HCT116 (cell line): ENCODE data around the gene TMPRSS13. TPM values are rescaled to one million over a fixed set of nuclear protein-coding genes. Genes with fewer than 3 reads are reported as not detected.

Experiments
- ATAC-seq: fragments of 200-7000 bp; cut with Tn5 transposase; 2 replicates; pipeline ENCODE4 v1.9.1; 2020; ENCODE audit warnings: mild to moderate bottlenecking, moderate library complexity
- BruUV-seq: library from RNA; stranded (reverse); fragments of 400-500 nt; replicated peaks from 2 replicates; lab custom pipeline; 2021; lab: Mats Ljungman, UMichigan
- CTCF ChIA-PET: fragments of 300-600 bp; sonication (Branson Sonifier 250); formaldehyde crosslinking; loops from one replicate; lab custom pipeline; 2021; ENCODE audit warnings: antibody characterized with exemption; lab: Charles Lee
- POLR2A ChIA-PET: fragments of 300-600, 350-600 bp; sonication (Branson Sonifier 250); formaldehyde crosslinking; loops from one replicate; lab custom pipeline; 2021; ENCODE audit warnings: antibody characterized with exemption; lab: Charles Lee
- RAD21 ChIA-PET, 2 experiments: fragments of 300-600 bp; sonication (Branson Sonifier 250); formaldehyde crosslinking; loops; one replicate each; lab custom pipeline; 2023; ENCODE audit warnings: low total read pairs in 2 of 2; ENCODE audit not compliant: uncharacterized antibody in 2 of 2, unreplicated experiment in 2 of 2, low non-redundant PET in 1 of 2; lab: Charles Lee
- DNase-seq: peaks from one replicate; pipeline ENCODE4 v3.0.0-alpha.2; 2010; ENCODE audit warnings: low read depth, low spot score
- H2AFZ ChIP-seq: fragments of 200-600 bp; shearing (Covaris generic), sonication (generic); 2 replicates; pipeline ENCODE4 v1.6.1; 2017; ENCODE audit warnings: low read depth, mixed run types, mixed read lengths, antibody characterized with exemption, low read length; ENCODE audit not compliant: poor library complexity, severe bottlenecking
- H3K27ac ChIP-seq: 2 replicates; pipeline ENCODE4 v1.5.1; 2012; ENCODE audit warnings: low read depth, low read length
- H3K27me3 ChIP-seq: fragments of 200-600 bp; sonication (generic); 2 replicates; pipeline ENCODE4 v1.6.1; 2016; ENCODE audit warnings: mixed run types, low read length, mixed read lengths; ENCODE audit not compliant: insufficient read depth
- H3K36me3 ChIP-seq, 2 experiments: fragments of 200-500 bp in 1 of 2; fragments of 200-600 bp in 1 of 2; sonication (Bioruptor generic) in 1 of 2; sonication (generic) in 1 of 2; 2 replicates each; pipeline versions ENCODE4 v1.5.1 to v1.6.1; 2014 to 2016; ENCODE audit warnings: low read length in 2 of 2, inconsistent platforms in 1 of 2, mixed read lengths in 1 of 2, mixed run types in 1 of 2; ENCODE audit not compliant: insufficient read depth in 2 of 2, control insufficient read depth in 1 of 2
- H3K4me1 ChIP-seq, 2 experiments: fragments of 200-600 bp in 1 of 2; sonication (generic) in 1 of 2; 2 replicates each; pipeline versions ENCODE4 v1.5.1 to v1.6.1; 2012 to 2017; ENCODE audit warnings: low read length in 2 of 2, inconsistent platforms in 1 of 2, mild to moderate bottlenecking in 1 of 2, mixed read lengths in 1 of 2, mixed run types in 1 of 2, moderate library complexity in 1 of 2; ENCODE audit not compliant: insufficient read depth in 2 of 2, control insufficient read depth in 1 of 2
- H3K4me2 ChIP-seq: fragments of 200-600 bp; sonication (generic); 2 replicates; pipeline ENCODE4 v1.6.1; 2017; ENCODE audit warnings: mixed run types, low read length, mixed read lengths
- H3K4me3 ChIP-seq, 2 experiments: fragments of 200-600 bp in 1 of 2; sonication (generic) in 1 of 2; replicated peaks in 1 of 2; 2 replicates each; pipeline ENCODE4 v1.5.1; 2011 to 2016; ENCODE audit warnings: low read length in 2 of 2, control low read depth in 1 of 2, low read depth in 1 of 2, mild to moderate bottlenecking in 1 of 2, mixed read lengths in 1 of 2, mixed run types in 1 of 2
- H3K79me2 ChIP-seq: fragments of 200-600 bp; sonication (generic); 2 replicates; pipeline ENCODE4 v1.6.1; 2017; ENCODE audit warnings: mild to moderate bottlenecking, mixed run types, low read length, moderate library complexity, mixed read lengths; ENCODE audit not compliant: insufficient read depth
- H3K9ac ChIP-seq: fragments of 200-600 bp; sonication (generic); 2 replicates; pipeline ENCODE4 v1.6.1; 2016; ENCODE audit warnings: low read length, mixed read lengths
- H3K9me2 ChIP-seq: fragments of 200-600 bp; sonication (generic), shearing (Covaris generic); 2 replicates; pipeline ENCODE4 v1.6.1; 2017; ENCODE audit warnings: mixed run types, mild to moderate bottlenecking, moderate library complexity; ENCODE audit not compliant: insufficient read depth
- H3K9me3 ChIP-seq, 2 experiments: fragments of 200-500 bp in 1 of 2; fragments of 200-600 bp in 1 of 2; sonication (Bioruptor generic) in 1 of 2; sonication (generic) in 1 of 2; 2 replicates each; pipeline ENCODE4 v1.6.1; 2014 to 2017; ENCODE audit warnings: low read length in 2 of 2, mixed read lengths in 2 of 2, inconsistent platforms in 1 of 2, low read depth in 1 of 2, mild to moderate bottlenecking in 1 of 2, mixed run types in 1 of 2, moderate library complexity in 1 of 2; ENCODE audit not compliant: control insufficient read depth in 1 of 2, insufficient read depth in 1 of 2
- H4K20me1 ChIP-seq: fragments of 200-600 bp; sonication (generic), shearing (Covaris generic); 2 replicates; pipeline ENCODE4 v1.6.1; 2017; ENCODE audit warnings: mixed run types, mild to moderate bottlenecking, moderate library complexity; ENCODE audit not compliant: insufficient read depth
- CBX3 ChIP-seq: IDR thresholded peaks from 2 replicates; pipeline ENCODE4 v1.6.1; 2012; ENCODE audit warnings: low read depth
- EZH2 ChIP-seq: fragments of 200-600 bp; sonication (generic); IDR thresholded peaks from 2 replicates; pipeline ENCODE4 v1.6.1; 2017; ENCODE audit warnings: antibody characterized with exemption, mixed run types
- FOSL1 ChIP-seq: IDR thresholded peaks from 2 replicates; pipeline ENCODE4 v1.6.1; 2012; ENCODE audit warnings: low read depth
- JUND ChIP-seq: IDR thresholded peaks from 2 replicates; pipeline ENCODE4 v1.6.1; 2012
- POLR2AphosphoS5 ChIP-seq: IDR thresholded peaks from 2 replicates; pipeline ENCODE4 v1.6.1; 2011; ENCODE audit warnings: mild to moderate bottlenecking, low read depth, low read length, moderate library complexity
- SP1 ChIP-seq: IDR thresholded peaks from 2 replicates; pipeline ENCODE4 v1.6.1; 2012; ENCODE audit warnings: low read depth
- SRF ChIP-seq: IDR thresholded peaks from 2 replicates; pipeline ENCODE4 v1.6.1; 2012; ENCODE audit warnings: low read depth
- ZFX ChIP-seq: fragments of 450-650 bp; IDR thresholded peaks from 2 replicates; pipeline ENCODE4 v1.6.1; 2017
- intact Hi-C: fragments of 100-400 bp; cut with micrococcal nuclease; formaldehyde crosslinking; loops from 2 replicates; pipeline ENCODE4 v1.10.0; 2022
- total RNA-seq: library from RNA; stranded (reverse); gene quantifications from one replicate; pipeline ENCODE4 v1.2.1, GENCODE V29; 2021; ENCODE audit not compliant: unreplicated experiment

Gene TMPRSS13
- total RNA-seq, 1 experiment from 2014 or later, result 0.52 TPM

DNA sequence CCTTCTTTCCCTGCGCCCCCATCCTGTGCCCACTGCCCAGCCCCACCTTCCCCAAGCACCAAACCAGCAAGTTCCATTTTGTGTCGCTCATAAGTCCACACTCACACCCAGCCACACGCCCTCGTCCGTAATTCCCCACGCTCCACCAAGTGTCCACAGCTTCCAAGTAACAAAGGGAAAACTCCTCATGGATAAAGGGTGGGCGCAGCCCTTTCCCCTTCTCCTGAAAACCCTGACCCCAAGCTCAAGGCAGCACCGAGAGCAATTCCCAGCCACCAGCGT lies 53.2 kb downstream of the TMPRSS13 start:
- Histone ChIP-seq H3K79me2 (no peaks in the 10 kb centered on the region), H3K4me3 (peak overlapping the region; percentile 42 to 55), H4K20me1 (no peaks in the 10 kb centered on the region), H3K36me3 (no peaks in the 10 kb centered on the region), H3K9me2 (no peaks in the 10 kb centered on the region), H3K4me2 (peak overlapping the region; percentile 79), H2AFZ (no peak overlapping the region), H3K4me1 (peaks cover 0 to 8% of the 10 kb centered on the region in 2 experiments; a peak in 3 of 4 replicates), H3K27ac (no peak overlapping the region), H3K9me3 (no peaks in the 10 kb centered on the region), H3K27me3 (peaks cover 63% of the 10 kb centered on the region; the same call in 1 of the 2 replicates), H3K9ac (peak overlapping the region; percentile 45; the same call in 1 of the 2 replicates)
- CTCF ChIA-PET, result no interaction called here
- intact Hi-C loops, result no loop called here
- DNase-seq (no peak), ATAC-seq (no peak)
- TF ChIP-seq CBX3 (no peak), SP1 (no peak), JUND (no peak), FOSL1 (no peak), POLR2AphosphoS5 (no peak), SRF (no peak)
- RAD21 ChIA-PET, result no interaction called here
- POLR2A ChIA-PET, result no interaction called here
- BruUV-seq, result no TSS peak

DNA sequence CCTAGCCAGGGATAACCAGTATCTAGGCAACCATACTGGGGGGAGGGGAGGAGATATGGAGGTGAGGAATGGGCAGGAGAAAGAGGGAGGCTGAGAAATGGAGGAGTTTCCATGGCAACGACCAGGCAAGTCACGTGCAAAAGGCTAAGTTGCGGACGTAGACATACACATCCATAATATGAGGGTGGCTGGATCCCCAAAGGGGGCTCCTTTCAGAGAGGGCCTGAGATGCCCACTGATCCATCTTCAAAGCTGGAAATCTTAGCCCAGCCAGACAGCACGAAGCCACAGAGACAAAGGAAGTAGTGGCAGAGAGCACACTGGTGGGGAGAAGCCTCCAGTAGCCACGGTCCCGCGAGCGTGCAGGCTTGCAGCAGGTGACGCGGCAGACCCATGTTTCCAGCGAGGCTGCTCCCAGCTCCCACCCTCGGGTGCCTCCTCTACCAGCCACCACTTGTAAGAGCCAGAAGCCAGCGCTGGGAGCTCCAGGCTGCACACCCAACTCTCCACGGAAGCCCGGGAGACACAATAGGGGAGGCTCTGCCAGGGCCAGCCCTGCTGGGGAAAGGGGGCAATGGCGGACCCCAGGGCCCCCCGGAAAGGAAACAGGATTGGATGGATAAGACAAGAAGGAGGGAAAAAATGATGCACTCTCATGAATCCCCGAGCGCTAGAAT lies 53.7 kb downstream of the TMPRSS13 start:
- ChIA-PET RAD21 (no interaction called here), CTCF (no interaction called here), POLR2A (no interaction called here)
- Histone ChIP-seq H2AFZ (no peak overlapping the region), H3K4me1 (peaks cover 0 to 8% of the 10 kb centered on the region in 2 experiments; a peak in 3 of 4 replicates), H3K79me2 (no peaks in the 10 kb centered on the region), H4K20me1 (no peaks in the 10 kb centered on the region), H3K9me3 (no peaks in the 10 kb centered on the region), H3K27me3 (peaks cover 58% of the 10 kb centered on the region; the same call in 1 of the 2 replicates), H3K27ac (no peak overlapping the region), H3K9me2 (no peaks in the 10 kb centered on the region), H3K4me2 (peak overlapping the region; percentile 79), H3K4me3 (no peak overlapping the region), H3K9ac (no peak overlapping the region), H3K36me3 (no peaks in the 10 kb centered on the region)
- BruUV-seq, result no TSS peak
- TF ChIP-seq EZH2 (no peak), ZFX (no peak)
- intact Hi-C loops, result no loop called here
- no peak for DNase-seq
- ATAC-seq, result no peak
